HG03066 (cell line): ENCODE measurements around the gene MYBPC2.

Experiments
- ATAC-seq: cut with Tn5 transposase; IDR thresholded peaks from one replicate; pipeline ENCODE4 v1.9.1; 2021; ENCODE audit warnings: low read depth; ENCODE audit not compliant: unreplicated experiment

The MYBPC2 gene

DNA sequence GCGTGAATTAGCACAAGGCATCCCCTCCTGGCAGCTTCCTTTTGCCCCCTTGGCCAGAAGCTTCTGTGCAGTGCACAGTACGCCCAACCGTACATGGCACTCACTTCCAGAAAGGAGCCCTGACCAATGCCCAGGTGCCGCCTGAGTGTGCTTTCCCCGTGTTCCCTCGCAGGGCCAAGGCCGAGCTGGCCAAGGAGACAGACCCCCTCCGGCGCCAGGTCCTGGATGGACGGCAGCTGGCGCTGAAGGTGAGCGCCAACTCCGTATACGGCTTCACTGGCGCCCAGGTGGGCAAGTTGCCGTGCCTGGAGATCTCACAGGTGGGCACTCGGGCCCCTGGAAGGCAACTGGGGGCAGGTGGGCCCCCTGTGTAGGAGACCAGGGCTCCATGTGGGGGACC is 23.3 kb upstream of the MYBPC2 start:
- ATAC-seq = no peak

DNA sequence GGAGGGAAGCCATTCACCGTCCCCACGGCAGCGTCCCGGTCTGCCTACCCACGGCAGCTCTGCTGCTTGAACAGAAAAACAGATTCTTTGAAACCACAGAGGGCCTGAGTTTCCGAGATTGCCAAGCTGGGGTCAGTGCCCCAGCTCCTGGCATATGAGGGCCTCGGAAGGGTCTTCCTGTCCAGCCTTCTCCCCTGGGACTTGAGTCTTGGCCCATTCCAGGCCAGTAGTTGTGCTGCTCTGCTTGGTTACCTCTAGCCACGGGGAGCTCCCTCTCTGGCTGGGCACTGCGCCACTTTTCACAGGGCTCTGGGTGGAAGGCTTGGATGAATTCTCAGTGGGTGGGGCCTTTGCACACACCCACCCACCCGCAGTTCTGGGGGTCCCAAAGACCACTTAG is 22.6 kb upstream of the MYBPC2 start:
- no peak for ATAC-seq

DNA sequence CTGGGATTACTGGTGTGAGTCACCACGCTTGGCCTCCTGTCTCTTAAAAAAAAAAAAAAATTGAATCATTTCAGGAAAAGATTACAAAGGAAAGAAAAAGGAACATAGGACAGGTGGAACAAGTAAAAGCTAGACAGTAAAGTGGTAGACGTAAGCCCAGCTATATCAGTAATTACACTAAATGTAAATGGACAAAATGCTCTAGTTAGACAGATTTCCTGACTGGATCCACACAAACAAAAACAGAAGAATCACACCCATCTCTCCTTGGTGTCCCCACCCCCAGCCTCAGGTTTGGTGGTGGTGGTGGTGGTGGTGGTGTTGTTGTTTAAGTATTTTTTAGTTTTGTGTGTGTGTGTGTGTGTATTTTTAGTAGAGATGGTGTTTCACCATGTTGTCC is 20.3 kb upstream of the MYBPC2 start:
- no peak for ATAC-seq

DNA sequence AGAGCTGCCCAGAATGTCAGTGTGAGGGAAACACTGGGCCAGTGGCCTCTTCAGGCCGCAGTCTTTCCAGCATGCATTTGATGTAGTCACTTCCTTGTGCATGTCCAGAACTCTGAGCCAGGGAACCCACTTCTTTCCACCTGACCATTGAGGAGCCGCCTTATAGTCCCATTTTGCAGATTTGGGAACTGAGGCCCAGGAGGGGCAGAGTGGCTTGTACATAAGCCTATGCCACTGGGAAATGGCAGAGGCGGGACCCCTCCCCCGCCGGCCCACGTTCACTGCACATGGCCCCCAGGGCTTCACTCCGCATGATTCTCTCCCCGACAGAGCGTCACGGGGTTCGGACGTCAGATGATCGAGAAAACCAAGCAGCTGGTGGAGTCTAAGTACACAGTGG is 19.6 kb upstream of the MYBPC2 start:
- ATAC-seq = no peak

DNA sequence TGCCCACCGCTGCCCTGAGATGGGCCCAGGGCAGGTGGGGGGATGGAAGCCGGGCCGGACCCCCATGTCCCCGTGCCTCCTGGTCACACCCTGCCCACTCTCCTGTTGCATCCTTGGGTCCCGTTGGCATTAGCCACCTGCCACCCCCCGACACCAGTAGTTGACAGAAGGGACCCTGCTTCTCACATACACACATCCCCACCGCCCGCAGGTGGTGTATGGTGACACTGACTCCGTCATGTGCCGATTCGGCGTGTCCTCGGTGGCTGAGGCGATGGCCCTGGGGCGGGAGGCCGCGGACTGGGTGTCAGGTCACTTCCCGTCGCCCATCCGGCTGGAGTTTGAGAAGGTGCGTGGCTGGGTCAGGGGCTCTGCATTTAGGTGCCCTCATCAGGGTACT is 19.2 kb upstream of the MYBPC2 start:
- ATAC-seq = no peak

DNA sequence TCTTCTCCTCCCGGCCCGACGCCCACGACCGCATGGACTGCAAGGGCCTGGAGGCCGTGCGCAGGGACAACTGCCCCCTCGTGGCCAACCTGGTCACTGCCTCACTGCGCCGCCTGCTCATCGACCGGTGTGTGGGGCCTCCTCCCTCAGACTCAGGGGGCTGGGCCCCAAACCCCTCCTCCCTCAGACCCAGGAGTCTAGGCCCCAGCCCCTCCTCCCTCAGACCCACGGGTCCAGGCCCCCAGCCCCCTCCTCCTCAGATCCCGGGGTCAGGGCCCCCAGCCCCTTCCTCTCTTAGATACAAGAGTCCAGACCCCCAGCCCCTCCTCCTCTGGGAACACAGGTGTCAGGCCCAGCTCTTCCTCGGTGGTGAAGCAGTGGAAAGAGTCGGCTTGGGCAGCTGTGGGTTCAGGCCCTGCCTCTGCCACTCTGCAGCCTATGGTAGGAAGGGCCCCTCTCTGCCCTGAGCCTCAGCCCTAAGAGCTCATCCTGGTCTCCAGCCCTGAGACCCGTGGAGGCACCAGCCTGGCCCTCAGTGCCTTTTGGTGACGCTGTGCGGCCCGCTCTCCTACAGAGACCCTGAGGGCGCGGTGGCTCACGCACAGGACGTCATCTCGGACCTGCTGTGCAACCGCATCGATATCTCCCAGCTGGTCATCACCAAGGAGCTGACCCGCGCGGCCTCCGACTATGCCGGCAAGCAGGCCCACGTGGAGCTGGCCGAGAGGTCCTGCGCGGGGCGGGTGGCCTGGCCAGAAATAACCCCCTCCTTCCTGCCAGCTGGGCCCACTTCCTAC is 17.6 kb upstream of the MYBPC2 start:
- no peak for ATAC-seq

DNA sequence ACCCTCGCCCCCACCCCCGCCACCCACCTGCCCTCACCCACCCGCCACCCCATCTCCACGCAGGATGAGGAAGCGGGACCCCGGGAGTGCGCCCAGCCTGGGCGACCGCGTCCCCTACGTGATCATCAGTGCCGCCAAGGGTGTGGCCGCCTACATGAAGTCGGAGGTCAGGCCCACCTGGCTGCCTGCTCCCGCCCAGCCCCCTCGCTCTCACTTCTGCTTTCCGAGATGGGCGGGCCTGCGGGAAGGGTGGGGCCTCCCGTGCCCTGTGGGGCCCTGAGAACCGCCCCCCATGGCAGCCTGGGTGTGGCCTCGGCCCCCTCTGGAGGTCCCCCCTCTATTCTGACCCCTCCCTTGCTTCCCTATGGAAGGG is 17.0 kb upstream of the MYBPC2 start:
- ATAC-seq = peak; percentile 44

DNA sequence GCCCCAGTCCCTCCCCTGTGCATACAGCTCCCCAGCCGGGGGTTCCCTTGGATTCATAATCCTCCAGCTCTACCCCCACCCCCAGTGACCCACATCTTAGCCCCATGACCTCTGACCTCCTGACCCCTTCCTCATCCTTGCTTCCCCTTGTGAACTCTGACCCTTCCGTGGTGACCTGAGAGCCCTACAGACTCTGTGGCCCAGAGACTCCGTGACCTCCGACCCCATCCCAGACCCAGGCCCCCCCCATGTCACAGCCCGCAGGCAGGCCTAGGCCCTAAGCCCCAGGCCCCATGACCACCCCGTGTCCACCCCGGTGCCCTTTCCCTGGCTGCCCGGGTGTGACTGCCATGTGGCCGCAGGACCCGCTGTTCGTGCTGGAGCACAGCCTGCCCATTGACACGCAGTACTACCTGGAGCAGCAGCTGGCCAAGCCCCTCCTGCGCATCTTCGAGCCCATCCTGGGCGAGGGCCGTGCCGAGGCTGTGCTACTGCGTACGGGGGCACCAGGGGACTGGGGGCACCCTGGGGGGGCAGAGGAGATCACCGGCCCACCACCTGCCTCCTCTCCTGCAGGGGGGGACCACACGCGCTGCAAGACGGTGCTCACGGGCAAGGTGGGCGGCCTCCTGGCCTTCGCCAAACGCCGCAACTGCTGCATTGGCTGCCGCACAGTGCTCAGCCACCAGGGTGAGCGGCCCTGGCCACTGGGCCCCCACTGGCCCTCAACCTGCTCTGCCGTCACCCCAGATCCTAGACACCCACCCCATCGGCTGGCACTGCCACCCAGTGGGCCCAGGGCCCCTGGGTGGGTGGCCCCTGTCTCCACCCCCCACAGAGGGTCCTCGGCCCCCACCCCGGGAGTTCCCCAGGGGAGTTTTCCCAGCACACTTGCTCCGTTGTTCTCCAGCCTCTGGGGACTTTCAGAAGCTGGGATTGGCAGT is 16.4 kb upstream of the MYBPC2 start:
- no peak for ATAC-seq

DNA sequence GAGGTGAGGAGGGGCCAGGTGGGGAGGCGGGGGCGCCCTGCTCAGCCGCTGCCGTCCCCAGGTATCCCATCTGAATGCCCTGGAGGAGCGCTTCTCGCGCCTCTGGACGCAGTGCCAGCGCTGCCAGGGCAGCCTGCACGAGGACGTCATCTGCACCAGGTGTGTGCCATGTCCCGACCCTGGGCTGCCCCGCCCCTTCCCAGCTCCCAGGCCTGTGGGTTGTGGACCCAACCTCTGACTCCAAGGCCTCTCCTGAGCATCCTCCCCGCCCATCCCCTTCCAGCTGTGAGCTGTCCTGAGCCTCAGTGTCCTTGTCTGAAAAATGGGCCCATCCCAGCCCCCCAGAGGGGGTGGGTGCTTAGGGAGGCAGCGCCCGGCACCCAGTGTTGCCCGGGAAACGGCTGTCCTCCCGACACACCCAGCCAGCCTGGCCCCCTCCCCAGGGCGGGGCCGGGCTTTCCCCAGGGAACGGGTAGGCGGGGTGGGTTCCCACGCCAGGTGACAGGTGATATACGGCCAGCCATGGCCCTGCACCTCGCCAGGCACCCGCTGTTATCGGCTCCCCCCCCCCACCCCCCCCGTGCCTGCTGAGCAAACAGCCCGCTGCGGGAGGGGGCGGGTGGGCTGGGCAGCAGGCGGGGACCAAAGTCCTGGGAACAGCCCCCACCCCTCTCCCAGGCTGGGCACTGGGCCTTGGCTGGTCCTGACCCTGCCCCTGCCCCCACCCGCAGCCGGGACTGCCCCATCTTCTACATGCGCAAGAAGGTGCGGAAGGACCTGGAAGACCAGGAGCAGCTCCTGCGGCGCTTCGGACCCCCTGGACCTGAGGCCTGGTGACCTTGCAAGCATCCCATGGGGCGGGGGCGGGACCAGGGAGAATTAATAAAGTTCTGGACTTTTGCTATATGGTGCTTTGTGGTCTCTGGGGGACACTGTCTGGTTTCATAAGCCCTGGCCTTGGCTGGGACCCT is 15.3 kb upstream of the MYBPC2 start:
- ATAC-seq = no peak

DNA sequence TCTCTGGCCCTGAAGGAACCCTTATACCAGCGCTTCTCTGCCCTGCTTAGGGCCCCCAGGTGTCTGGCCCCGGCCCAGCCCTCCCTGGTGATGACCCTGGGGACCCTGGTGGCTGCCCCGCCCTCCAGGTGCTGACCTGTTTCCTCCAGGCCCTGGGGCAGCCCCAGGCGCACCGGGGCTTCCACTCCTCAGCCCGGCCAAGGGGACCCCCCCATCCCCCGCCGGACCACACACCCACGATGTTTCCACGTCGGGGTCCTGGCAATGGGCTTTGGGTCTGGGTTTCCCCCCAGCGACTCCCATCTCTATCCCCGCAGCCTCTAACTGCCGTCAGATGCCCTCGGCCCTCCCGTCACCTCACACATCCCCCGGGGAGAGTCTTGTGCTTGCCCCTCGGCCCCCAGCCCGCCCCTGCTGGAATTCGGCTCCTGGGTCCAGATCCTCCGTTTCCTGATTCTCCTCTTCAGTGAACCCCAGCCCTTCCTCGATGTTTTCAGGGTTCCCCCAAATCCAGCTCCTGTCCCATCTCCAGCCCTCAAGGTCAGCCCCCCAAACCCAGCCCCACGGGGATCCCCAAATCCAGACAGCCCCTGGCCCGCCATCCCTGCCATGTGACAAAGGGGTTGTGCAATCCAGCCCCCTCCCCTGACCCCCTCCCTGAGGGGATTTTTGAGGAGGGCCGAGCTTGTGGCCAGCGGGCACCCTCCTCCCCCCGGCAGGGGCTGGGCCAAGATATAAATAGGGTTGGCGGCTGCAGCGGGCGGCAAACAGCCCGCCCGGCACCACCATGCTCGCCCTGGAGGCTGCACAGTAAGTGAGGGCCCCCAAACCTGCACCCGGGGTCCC is 14.3 kb upstream of the MYBPC2 start, which contains the start of gene SPIB:
SPIB (plus strand) TSS at position 763 of the 846 bp plus-strand sequence; CDS start at position 788, 25 bp downstream.
- no peak for ATAC-seq

DNA sequence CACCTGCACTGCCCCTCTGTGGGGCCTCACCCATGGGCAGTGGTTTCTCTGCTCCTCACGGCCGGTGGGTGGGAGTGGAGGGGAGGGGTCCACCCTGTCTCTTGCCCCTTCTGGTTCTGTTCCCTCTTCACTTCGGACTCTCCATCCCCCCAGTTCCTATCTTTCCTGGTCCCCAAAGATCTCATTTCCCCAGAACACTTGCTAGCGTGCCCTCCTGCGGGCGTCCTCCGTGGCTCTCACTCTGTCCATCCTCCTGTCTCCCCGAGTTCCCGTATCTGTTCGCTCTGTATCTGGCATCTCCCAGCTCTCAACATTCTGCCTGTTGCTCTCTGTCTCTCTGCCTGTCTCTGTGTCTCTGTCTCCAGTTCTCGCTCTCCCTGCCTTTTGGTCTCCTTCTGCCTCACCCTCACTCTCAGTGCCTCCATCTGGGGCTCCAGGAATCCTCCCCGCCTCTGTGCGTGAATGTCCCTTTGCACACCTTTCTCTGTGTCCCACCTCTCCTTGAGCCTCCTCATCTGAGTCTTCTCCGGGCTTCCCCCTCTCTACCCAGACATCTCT is 13.6 kb upstream of the MYBPC2 start:
- no peak for ATAC-seq

DNA sequence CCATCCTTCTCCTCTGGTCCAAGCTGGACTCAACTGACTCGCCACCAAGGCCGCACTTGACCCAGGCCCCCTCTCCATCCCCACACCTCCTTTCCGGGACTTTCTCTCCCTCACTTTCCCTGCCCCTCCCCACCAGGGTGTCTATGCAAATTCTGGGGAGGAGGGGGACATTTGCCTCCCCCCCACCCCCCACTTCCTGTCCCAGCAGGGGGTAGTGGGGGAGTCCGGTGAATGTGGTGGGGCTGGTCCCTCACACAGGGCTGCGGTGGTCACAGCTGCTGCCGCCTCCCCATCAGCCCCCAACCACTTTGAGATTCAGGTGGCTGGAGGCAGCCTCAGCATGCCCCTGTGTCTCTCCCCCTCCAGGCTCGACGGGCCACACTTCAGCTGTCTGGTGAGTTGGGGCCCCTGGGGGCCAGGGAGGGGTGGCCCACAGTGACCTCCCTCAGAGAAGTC is 13.1 kb upstream of the MYBPC2 start:
- no peak for ATAC-seq

DNA sequence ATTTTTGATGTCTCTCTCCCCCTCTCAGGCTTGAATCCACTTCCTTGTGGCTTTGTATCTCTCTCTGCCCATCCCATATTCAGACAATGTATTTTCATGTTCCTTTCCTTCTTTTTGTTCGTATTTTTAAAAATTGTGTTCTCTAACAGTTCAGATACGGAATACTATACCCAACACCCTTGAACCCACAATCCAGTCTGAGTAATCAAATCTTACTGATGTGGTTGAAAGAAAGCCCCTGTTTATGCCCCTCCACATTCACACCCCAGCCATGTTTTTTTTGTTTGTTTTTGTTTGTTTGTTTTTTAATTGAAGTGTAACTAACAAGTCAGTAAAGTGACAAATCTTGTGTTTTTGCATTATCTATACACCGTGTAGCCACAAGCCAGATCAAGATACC is 12.6 kb upstream of the MYBPC2 start:
- no peak for ATAC-seq

DNA sequence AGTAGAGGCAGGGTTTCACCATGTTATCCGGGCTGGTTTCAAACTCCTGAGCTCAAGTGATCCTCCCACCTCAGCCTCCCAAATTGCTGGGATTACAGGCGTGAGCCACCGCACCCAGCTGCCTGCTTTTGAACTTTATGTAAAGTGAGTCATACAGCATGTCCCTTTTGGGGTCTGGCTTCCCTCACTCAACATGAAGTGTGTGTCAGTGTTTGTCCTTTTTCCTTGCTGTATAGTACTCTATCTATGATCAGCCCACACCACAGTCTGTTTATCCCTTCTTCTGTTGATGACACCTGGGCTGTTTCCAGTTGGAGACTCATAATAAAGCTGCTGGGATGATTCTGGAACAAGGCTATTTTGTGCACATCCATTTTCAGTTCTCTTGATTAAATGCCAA is 11.9 kb upstream of the MYBPC2 start:
- no peak for ATAC-seq

DNA sequence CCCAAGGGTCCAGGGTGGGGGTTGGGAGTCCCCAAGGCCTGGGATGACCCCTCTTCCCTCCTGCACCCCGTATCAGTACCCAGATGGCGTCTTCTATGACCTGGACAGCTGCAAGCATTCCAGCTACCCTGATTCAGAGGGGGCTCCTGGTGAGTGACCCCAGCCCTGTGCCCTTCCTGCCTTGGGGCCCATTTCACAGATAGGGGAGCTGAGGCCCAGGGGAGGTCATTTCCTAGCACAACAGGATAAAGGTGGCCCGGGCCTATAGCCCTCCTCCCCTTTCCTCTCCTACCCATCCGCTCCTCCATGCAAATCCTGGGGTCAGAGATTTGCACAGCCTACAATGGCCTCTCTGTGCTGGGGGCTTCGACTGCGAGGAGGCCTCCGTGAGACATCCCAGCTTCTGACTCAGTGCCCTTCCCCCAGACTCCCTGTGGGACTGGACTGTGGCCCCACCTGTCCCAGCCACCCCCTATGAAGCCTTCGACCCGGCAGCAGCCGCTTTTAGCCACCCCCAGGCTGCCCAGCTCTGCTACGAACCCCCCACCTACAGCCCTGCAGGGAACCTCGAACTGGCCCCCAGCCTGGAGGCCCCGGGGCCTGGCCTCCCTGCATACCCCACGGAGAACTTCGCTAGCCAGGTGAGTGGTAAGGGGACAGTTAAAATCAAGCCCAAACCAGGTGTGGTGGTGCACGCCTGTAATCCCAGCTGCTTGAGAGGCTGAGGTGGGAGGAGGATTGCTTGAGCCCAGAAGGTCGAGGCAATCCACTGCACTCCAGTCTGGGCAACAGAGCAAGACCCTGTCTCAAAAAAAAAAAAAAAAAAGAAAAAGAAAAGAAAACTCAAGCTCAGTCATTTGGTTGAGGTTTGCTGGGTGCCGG is 10.1 kb upstream of the MYBPC2 start:
- ATAC-seq = no peak

DNA sequence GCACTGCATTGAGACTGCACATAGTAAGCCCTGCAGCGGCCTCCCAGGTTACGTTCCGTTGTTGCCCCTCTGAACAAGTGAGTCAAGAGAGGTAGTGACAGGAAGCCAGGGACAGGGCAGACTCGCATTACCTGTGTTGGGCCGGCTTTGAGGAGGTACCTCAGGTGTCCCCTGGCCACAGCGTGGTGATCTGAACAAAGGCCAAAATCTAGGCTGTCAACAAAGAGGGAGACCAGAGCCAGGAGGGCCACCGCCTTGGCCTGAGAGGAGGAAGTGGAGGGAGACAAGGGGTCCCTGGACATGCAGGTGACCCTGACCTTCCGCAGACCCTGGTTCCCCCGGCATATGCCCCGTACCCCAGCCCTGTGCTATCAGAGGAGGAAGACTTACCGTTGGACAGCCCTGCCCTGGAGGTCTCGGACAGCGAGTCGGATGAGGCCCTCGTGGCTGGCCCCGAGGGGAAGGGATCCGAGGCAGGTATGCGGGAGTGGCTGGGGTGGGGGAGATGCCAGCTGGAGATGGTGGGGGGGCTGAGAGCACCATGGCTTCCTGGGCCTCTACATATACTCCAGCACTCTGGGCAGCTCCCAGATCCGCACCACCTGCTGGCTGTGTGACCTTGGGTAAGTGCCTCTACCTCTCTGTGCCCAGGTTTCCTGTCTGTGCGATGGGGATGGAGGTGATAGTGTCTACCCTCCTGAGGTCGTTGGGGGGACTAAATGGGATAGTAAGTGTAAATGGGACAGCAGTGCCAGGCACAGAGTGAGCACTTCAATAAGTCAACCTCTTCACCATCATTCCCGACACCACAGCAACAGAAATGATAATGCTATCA is 9.2 kb upstream of the MYBPC2 start:
- ATAC-seq = no peak

DNA sequence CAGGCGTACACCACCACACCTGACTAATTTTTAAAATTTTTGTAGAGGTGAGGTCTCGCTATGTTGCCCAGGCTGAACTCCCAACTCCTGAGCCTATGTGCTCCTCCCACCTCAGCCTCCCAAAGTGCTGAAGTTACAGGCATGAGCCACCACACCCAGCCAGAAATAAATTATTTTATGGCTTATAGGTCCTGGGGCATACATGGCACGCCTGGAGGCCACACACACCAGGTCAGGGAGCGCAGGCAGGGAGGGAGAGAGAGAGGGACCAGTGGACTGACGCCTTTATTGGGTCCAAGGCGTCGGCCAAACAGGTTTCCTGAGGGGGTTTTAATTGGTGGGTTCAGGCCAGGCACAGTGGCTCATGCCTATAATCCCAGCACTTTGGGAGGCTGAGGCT is 7.1 kb upstream of the MYBPC2 start:
- ATAC-seq = no peak
